K562 (cell line): Measurements from ENCODE around the gene TLX3. TPM values are rescaled to one million over a fixed set of nuclear protein-coding genes. Genes with fewer than 3 reads are reported as not detected.

Experiments
- ATAC-seq: fragments of 200-7000 bp; cut with Tn5 transposase; 3 replicates; pipeline ENCODE4 v1.9.1; 2020; ENCODE audit warnings: moderate library complexity
- BruUV-seq: library from RNA; stranded (reverse); fragments of 400-500 nt; replicated peaks from 2 replicates; lab custom pipeline; 2021; lab: Mats Ljungman, UMichigan
- CTCF ChIA-PET: fragments of 300-600 bp; formaldehyde crosslinking; extraction: SDS; loops from one replicate; lab custom pipeline; 2021; ENCODE audit warnings: low intra/inter-chr PET ratio; lab: Yijun Ruan, JAX
- POLR2A ChIA-PET: fragments of 300-600, 350-650 bp; sonication (Branson Sonifier 250); formaldehyde crosslinking; extraction: SDS; loops from one replicate; lab custom pipeline; 2021; ENCODE audit warnings: antibody characterized with exemption, inconsistent platforms; lab: Yijun Ruan, JAX
- DNase-seq, 4 experiments: peaks; one replicate each; pipeline versions ENCODE4 v3.0.0 to v3.0.0-alpha.2; 2011 to 2018; ENCODE audit warnings: low spot score in 3 of 4, mixed read lengths in 3 of 4; ENCODE audit errors: extremely low read depth in 1 of 4
- FAIRE-seq: peaks from 2 replicates; lab custom pipeline; 2011; peaks lifted over from hg19 to GRCh38; lab: Jason Lieb, UNC
- H2AFZ ChIP-seq: 2 replicates; pipeline ENCODE4 v1.6.0; 2011; ENCODE audit warnings: low read depth, low read length, control low read depth, inconsistent platforms
- H3K27ac ChIP-seq: fragments of 200-600 bp; 3 replicates; pipeline ENCODE4 v1.8.0; 2011; ENCODE audit warnings: low read depth, mild to moderate bottlenecking, control low read depth, inconsistent platforms, low read length, moderate library complexity, mixed read lengths; ENCODE audit errors: extremely low read depth
- H3K27me3 ChIP-seq, 2 experiments: fragments of 300-600 bp in 1 of 2; 2 replicates in 1 of 2; 3 replicates in 1 of 2; pipeline versions ENCODE4 v1.6.0 to v1.8.0; 2011; ENCODE audit warnings: inconsistent platforms in 2 of 2, low read length in 2 of 2, mild to moderate bottlenecking in 1 of 2, mixed read lengths in 1 of 2, moderate library complexity in 1 of 2; ENCODE audit not compliant: control insufficient read depth in 2 of 2, insufficient read depth in 2 of 2
- H3K36me3 ChIP-seq: fragments of 300-600 bp; 3 replicates; pipeline ENCODE4 v1.8.0; 2011; ENCODE audit warnings: mild to moderate bottlenecking, low read length, inconsistent platforms; ENCODE audit not compliant: control insufficient read depth, insufficient read depth
- H3K4me1 ChIP-seq, 2 experiments: fragments of 200-600 bp in 1 of 2; replicated peaks in 1 of 2; 2 replicates in 1 of 2; 3 replicates in 1 of 2; pipeline versions ENCODE4 v1.5.1 to v1.8.0; 2011; ENCODE audit warnings: inconsistent platforms in 2 of 2, low read length in 2 of 2, mild to moderate bottlenecking in 1 of 2, mixed read lengths in 1 of 2, moderate library complexity in 1 of 2; ENCODE audit not compliant: control insufficient read depth in 2 of 2, insufficient read depth in 2 of 2
- H3K4me2 ChIP-seq: 2 replicates; pipeline ENCODE4 v1.6.1; 2011; ENCODE audit warnings: low read length, control low read depth, inconsistent platforms, mixed read lengths; ENCODE audit not compliant: insufficient read depth
- H3K4me3 ChIP-seq: fragments of 200-600 bp; sonication (generic), shearing (Covaris generic); 2 replicates; pipeline ENCODE4 v1.5.1; 2016; ENCODE audit warnings: control low read depth, inconsistent platforms
- H3K79me2 ChIP-seq: fragments of 200-600 bp; 3 replicates; pipeline ENCODE4 v1.8.0; 2011; ENCODE audit warnings: low read length, inconsistent platforms; ENCODE audit not compliant: control insufficient read depth, insufficient read depth
- H3K9ac ChIP-seq, 2 experiments: 2 replicates each; pipeline versions ENCODE4 v1.6.0 to v1.6.1; 2011; ENCODE audit warnings: low read depth in 2 of 2, low read length in 2 of 2, control low read depth in 1 of 2, inconsistent platforms in 1 of 2, mild to moderate bottlenecking in 1 of 2, mixed read lengths in 1 of 2; ENCODE audit not compliant: insufficient read depth in 1 of 2
- H3K9me1 ChIP-seq: one replicate; pipeline ENCODE4 v1.6.0; 2011; ENCODE audit warnings: inconsistent platforms, mild to moderate bottlenecking, low read length, moderate library complexity; ENCODE audit not compliant: control insufficient read depth, insufficient read depth
- H3K9me3 ChIP-seq: replicated peaks from 2 replicates; pipeline ENCODE4 v1.5.1; 2011; ENCODE audit warnings: low read depth, low read length, inconsistent platforms; ENCODE audit not compliant: control insufficient read depth, insufficient read depth
- H4K20me1 ChIP-seq: replicated peaks from 2 replicates; pipeline ENCODE4 v1.6.1; 2011; ENCODE audit warnings: low read length, inconsistent platforms, mixed read lengths; ENCODE audit not compliant: control insufficient read depth, insufficient read depth
- JUN ChIP-seq, 2 experiments: sonication (generic) in 1 of 2; formaldehyde crosslinking in 1 of 2; IDR thresholded peaks; 2 replicates each; pipeline versions ENCODE4 v1.6.1 to v1.8.0; 2012 to 2022; ENCODE audit warnings: borderline replicate concordance in 2 of 2, mild to moderate bottlenecking in 2 of 2, improper control_type of control experiment in 1 of 2, low read depth in 1 of 2, low read length in 1 of 2, missing genetic modification reagents in 1 of 2
- MTA3 ChIP-seq: fragments of 450-650 bp; formaldehyde crosslinking; IDR thresholded peaks from 2 replicates; pipeline ENCODE4 v1.6.1; 2017; ENCODE audit warnings: mild to moderate bottlenecking, borderline replicate concordance
- NFATC3 ChIP-seq: fragments of 450-650 bp; IDR thresholded peaks from 2 replicates; pipeline ENCODE4 v1.6.1; 2017; ENCODE audit warnings: mild to moderate bottlenecking
- NR2C1 ChIP-seq, 2 experiments: fragments of 450-650 bp; IDR thresholded peaks; 2 replicates each; pipeline ENCODE4 v1.6.1; 2017; ENCODE audit warnings: mild to moderate bottlenecking in 2 of 2, antibody characterized with exemption in 1 of 2, inconsistent platforms in 1 of 2, missing compliant biosample characterization in 1 of 2, missing genetic modification characterization in 1 of 2
- PHF8 ChIP-seq: fragments of 200-600 bp; sonication (generic); IDR thresholded peaks from 2 replicates; pipeline ENCODE4 v1.6.1; 2012; ENCODE audit warnings: mixed run types, mild to moderate bottlenecking, inconsistent platforms, low read length, moderate library complexity, borderline replicate concordance
- POLR2AphosphoS2 ChIP-seq: IDR thresholded peaks from 2 replicates; pipeline ENCODE4 v1.6.1; 2012; ENCODE audit warnings: low read length, improper control_type of control experiment
- RBBP5 ChIP-seq: fragments of 200-600 bp; sonication (generic); IDR thresholded peaks from 2 replicates; pipeline ENCODE4 v1.6.1; 2012; ENCODE audit warnings: borderline replicate concordance, mild to moderate bottlenecking, low read length, control low read depth, inconsistent platforms; ENCODE audit not compliant: insufficient read depth, poor library complexity, severe bottlenecking
- SOX6 ChIP-seq: fragments of 450-650 bp; IDR thresholded peaks from 2 replicates; pipeline ENCODE4 v1.6.1; 2014; ENCODE audit warnings: mild to moderate bottlenecking
- ZNF324 ChIP-seq: fragments of 250-450 bp; sonication (Bioruptor Pico); IDR thresholded peaks from 2 replicates; pipeline ENCODE4 v1.4.0; 2020; ENCODE audit warnings: mild to moderate bottlenecking
- ZNF384 ChIP-seq: IDR thresholded peaks from 2 replicates; pipeline ENCODE4 v1.6.1; 2012; ENCODE audit warnings: low read depth, low read length, improper control_type of control experiment
- ZNF644 ChIP-seq: fragments of 200-800 bp; sonication (Bioruptor generic); IDR thresholded peaks from 2 replicates; pipeline ENCODE4 v1.6.1; 2016; ENCODE audit warnings: low read depth, missing genetic modification characterization, missing compliant biosample characterization
- ZNF696 ChIP-seq: fragments of 250-450 bp; sonication (Bioruptor Pico); conservative IDR thresholded peaks from 2 replicates; pipeline ENCODE4 v1.4.0; 2020; ENCODE audit warnings: mild to moderate bottlenecking, moderate library complexity
- WGBS: fragments of 100-300 bp; shearing (Covaris generic); methylation state at CpG from one replicate; pipeline ENCODE4 v1.1.6; 2016; ENCODE audit warnings: low coverage, mixed read lengths; ENCODE audit not compliant: insufficient coverage; ENCODE audit errors: missing lambda C conversion rate; 5-methylcytosine and 5-hydroxymethylcytosine counted together
- in situ Hi-C: fragments of 300-500 bp; cut with MboI; formaldehyde crosslinking; loops from 4 replicates; pipeline ENCODE4 v1.15.0; 2018; ENCODE audit warnings: inconsistent platforms, mixed read lengths
- intact Hi-C: fragments of 100-400 bp; cut with micrococcal nuclease; formaldehyde crosslinking; loops from 2 replicates; pipeline ENCODE4 v1.14.2; 2022
- polyA plus RNA-seq, 8 experiments: library from polyadenylated mRNA; depleted of rRNA in 4 of 8; stranded (reverse) in 5 of 8; unstranded in 3 of 8; fragments of >200 nt; fragmentation: Nextera tagmentation in 2 of 8; fragmentation: Illumina TruSeq in 1 of 8; extraction: Ambion mirVana in 2 of 8; extraction: Trizol in 1 of 8; gene quantifications; 2 replicates each; pipeline versions ENCODE4 v1.2.1 to v1.2.3, GENCODE V29; 2011 to 2014; ENCODE audit warnings: inconsistent platforms in 1 of 8, missing spikeins in 1 of 8
- total RNA-seq, 7 experiments: library from RNA; depleted of rRNA in 6 of 7; stranded (reverse); fragments of >200 nt in 6 of 7; fragmentation: Illumina TruSeq in 2 of 7; extraction: Trizol in 2 of 7; gene quantifications; 2 replicates each; pipeline versions ENCODE4 v1.2.1 to v1.2.3, GENCODE V29; 2011 to 2021; ENCODE audit warnings: low replicate concordance in 1 of 7
- TF ChIP-seq, protein P1 (sequence below): sonication (generic); formaldehyde crosslinking; IDR thresholded peaks from 2 replicates; pipeline ENCODE4 v1.9.0; 2022; ENCODE audit warnings: mild to moderate bottlenecking, missing genetic modification reagents
- TF ChIP-seq, protein P2 (sequence below): fragments of 450-650 bp; formaldehyde crosslinking; IDR thresholded peaks from 2 replicates; pipeline ENCODE4 v1.4.0; 2020; ENCODE audit warnings: mild to moderate bottlenecking, moderate library complexity

TLX3 gene
- total and polyA plus RNA-seq, 9 of the 15 experiments (the other 6 are each of a cell fraction or from before 2014, with no cell fraction given): not detected

DNA sequence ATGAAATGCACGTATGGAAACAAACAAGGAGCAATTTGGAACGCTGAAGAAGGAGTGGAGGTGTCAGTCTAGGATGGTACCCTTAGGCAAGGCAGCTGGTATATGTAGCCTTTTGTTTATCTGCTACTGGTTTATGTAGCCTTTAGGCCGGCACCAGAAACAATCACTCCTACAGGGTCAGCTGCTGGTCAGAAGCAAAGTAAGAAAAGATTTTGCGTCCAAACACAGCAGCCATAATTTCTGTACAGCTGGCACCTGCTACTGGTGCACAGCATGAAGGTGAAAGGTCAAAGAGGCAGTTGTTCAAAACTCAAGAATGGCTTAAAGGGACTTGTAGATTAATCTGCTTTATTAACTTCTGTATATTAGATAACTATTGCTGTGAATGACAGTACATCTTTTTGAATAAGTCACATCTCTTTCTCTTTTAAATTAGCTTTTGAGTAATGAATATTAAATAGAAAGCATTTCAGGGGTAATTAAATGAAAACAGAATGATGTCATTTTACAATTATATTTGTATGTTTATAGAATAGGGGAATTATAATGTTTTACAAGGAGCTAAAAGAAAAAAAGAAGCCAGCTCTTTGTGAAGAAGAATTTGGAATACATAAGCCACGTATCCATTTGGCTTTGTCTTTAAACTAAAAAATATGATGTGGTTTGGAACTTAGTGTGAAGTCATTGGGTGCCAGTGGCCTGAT is 33.1 kb upstream of the TLX3 start:
- Histone ChIP-seq H4K20me1 (no peaks in the 10 kb centered on the region), H3K4me1 (no peaks in the 10 kb centered on the region), H2AFZ (no peak overlapping the region), H3K4me2 (no peak overlapping the region), H3K36me3 (no peaks in the 10 kb centered on the region), H3K27ac (no peak overlapping the region), H3K9me3 (no peaks in the 10 kb centered on the region), H3K79me2 (no peaks in the 10 kb centered on the region), H3K9me1 (no peaks in the 10 kb centered on the region), H3K4me3 (no peak overlapping the region), H3K27me3 (no peaks in the 10 kb centered on the region), H3K9ac (no peak overlapping the region)
- WGBS: 0% methylated on average over 5 of the region's 5 CpGs
- TF ChIP-seq RBBP5 (no peak), JUN (IDR thresholded peaks at IDR 0.05; ENCODE audit: borderline replicate concordance, low read depth, low read length) (no peak), JUN (CRISPR knock-in tag; IDR thresholded peaks at IDR 0.05; ENCODE audit: borderline replicate concordance) (no peak), NFATC3 (no peak), SOX6 (no peak), POLR2AphosphoS2 (no peak), MTA3 (no peak), ZNF644 (tag) (no peak), NR2C1 (IDR thresholded peaks at IDR 0.05) (no peak), NR2C1 (tag; IDR thresholded peaks at IDR 0.05) (no peak), PHF8 (no peak), ZNF696 (no peak), ZNF324 (CRISPR knock-in tag) (no peak), ZNF384 (no peak)
- TF ChIP-seq, protein P1, sequence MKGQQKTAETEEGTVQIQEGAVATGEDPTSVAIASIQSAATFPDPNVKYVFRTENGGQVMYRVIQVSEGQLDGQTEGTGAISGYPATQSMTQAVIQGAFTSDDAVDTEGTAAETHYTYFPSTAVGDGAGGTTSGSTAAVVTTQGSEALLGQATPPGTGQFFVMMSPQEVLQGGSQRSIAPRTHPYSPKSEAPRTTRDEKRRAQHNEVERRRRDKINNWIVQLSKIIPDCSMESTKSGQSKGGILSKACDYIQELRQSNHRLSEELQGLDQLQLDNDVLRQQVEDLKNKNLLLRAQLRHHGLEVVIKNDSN (CRISPR knock-in tag): no peak
- TF ChIP-seq, protein P2, sequence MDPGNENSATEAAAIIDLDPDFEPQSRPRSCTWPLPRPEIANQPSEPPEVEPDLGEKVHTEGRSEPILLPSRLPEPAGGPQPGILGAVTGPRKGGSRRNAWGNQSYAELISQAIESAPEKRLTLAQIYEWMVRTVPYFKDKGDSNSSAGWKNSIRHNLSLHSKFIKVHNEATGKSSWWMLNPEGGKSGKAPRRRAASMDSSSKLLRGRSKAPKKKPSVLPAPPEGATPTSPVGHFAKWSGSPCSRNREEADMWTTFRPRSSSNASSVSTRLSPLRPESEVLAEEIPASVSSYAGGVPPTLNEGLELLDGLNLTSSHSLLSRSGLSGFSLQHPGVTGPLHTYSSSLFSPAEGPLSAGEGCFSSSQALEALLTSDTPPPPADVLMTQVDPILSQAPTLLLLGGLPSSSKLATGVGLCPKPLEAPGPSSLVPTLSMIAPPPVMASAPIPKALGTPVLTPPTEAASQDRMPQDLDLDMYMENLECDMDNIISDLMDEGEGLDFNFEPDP (CRISPR knock-in tag): no peak
- no peak for FAIRE-seq
- POLR2A ChIA-PET: no interaction called here
- DNase-seq: no peak
- ATAC-seq: no peak
- in situ Hi-C loops: no loop called here
- no TSS peak for BruUV-seq
- CTCF ChIA-PET: no interaction called here
- intact Hi-C loops: no loop called here
